ENCODE results near the gene CCDC142. TPM values are rescaled to one million over a fixed set of nuclear protein-coding genes. Genes with fewer than 3 reads are reported as not detected.

Gene CCDC142
- total and polyA plus RNA-seq, 9 of the 15 experiments (the other 6 are each of a cell fraction or from before 2014, with no cell fraction given), result 0.55 to 11.7 (median 7.2) TPM

DNA sequence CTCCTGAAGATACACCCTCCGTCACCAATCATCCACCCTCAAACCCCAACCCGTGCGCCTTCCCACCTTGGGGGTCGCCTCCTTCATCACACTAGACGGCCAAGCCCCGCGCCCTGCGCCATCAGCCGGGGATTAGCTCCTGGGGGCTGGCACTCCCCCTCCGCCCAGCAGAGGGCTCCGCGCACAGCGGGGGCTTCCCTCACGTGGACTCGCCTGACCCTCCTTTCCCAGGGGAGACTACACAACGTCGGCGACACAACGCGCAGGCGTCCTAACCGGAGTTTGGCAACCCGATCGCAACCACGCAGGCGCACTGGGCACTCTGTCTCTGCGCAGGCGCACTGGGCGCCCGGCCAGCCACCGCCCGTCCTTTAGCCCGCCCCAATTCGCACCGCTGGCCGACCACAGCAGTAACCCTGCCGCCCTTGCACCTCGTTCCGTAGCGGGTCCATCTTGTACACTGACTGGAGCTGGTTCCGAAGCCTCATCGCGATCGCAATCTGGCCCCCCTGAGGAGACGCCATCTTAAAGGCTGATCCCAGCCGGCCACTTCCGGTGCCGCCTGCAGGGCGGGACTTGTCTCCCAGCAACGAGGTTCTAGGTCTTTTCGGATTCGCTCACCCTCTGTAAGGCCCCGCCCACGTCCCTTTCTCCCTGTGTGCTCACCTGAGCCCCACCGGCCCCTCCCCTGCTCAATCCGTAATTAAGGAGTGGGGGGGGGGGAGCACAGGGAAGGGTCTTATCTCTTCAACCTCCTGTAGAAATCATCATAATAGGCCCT, 24.5 kb upstream of the CCDC142 start, which contains the start of gene PCGF1:
TSS of gene PCGF1 (minus strand) at position 551 of the 781 bp plus-strand sequence. CDS start at position 524, 27 bp downstream.
- BruUV-seq (replicated peaks), result no TSS peak
- Histone ChIP-seq H3K4me1 (replicated peaks in 1 of 2; ENCODE audit: control insufficient read depth in 2 of 2, insufficient read depth in 2 of 2, low read length in 2 of 2) (peaks cover 36 to 55% of the 10 kb centered on the region in 2 experiments; a peak in 4 of 5 replicates), H2AFZ (ENCODE audit: low read depth, low read length) (peak within 1 kb of the TSS; percentile 99), H3K9me3 (replicated peaks; ENCODE audit: control insufficient read depth, insufficient read depth, low read depth, low read length) (no peaks in the 10 kb centered on the region), H3K4me3 (peak within 1 kb of the TSS; percentile 78), H3K27ac (ENCODE audit: extremely low read depth, low read depth, low read length) (peak within 1 kb of the TSS; percentile 97), H3K79me2 (ENCODE audit: control insufficient read depth, insufficient read depth, low read length) (peaks cover 46% of the 10 kb centered on the region), H4K20me1 (replicated peaks; ENCODE audit: control insufficient read depth, insufficient read depth, low read length) (no peaks in the 10 kb centered on the region), H3K36me3 (ENCODE audit: control insufficient read depth, insufficient read depth, low read length) (peaks cover 13% of the 10 kb centered on the region; the same call in 2 of the 3 replicates), H3K27me3 (ENCODE audit: control insufficient read depth in 2 of 2, insufficient read depth in 2 of 2, low read length in 2 of 2) (no peaks in the 10 kb centered on the region), H3K9me1 (ENCODE audit: control insufficient read depth, insufficient read depth, low read length) (no peaks in the 10 kb centered on the region), H3K9ac (ENCODE audit: insufficient read depth in 1 of 2, low read depth in 2 of 2, low read length in 2 of 2) (peak within 1 kb of the TSS; percentile 95 to 96), H3K4me2 (ENCODE audit: insufficient read depth, low read length) (peak within 1 kb of the TSS; percentile 94)
- intact Hi-C loops (cut with micrococcal nuclease) (loop anchor here (1.0 kb wide), 2 partner anchors 22 to 80 kb away; partner anchors contain the start of genes AUP1 and HTRA2), in situ Hi-C loops (cut with MboI) (no loop called here)
- ATAC-seq (peak; percentile 80), FAIRE-seq (peak; percentile 92), DNase-seq (ENCODE audit: extremely low read depth in 1 of 4, low spot score in 3 of 4) (peak; percentile 95 to 99 (median 96))
- ChIA-PET POLR2A (interaction anchor here (0.6 to 2.6 kb wide), 7 partner anchors 12 to 132 kb away, joined by 3 to 9 read pairs (median 5); partner anchors contain the start of genes CCDC142 and TTC31), CTCF (ENCODE audit: low intra/inter-chr PET ratio) (no interaction called here)
- WGBS (ENCODE audit: insufficient coverage, low coverage, missing lambda C conversion rate), result 0% methylated on average over 51 of the region's 56 CpGs
- no peak for TF ChIP-seq MTA1 (IDR thresholded peaks at IDR 0.05; ENCODE audit: borderline replicate concordance)
- TF ChIP-seq, protein P1, sequence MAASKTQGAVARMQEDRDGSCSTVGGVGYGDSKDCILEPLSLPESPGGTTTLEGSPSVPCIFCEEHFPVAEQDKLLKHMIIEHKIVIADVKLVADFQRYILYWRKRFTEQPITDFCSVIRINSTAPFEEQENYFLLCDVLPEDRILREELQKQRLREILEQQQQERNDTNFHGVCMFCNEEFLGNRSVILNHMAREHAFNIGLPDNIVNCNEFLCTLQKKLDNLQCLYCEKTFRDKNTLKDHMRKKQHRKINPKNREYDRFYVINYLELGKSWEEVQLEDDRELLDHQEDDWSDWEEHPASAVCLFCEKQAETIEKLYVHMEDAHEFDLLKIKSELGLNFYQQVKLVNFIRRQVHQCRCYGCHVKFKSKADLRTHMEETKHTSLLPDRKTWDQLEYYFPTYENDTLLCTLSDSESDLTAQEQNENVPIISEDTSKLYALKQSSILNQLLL (CRISPR knock-in tag; IDR thresholded peaks at IDR 0.05; ENCODE audit: borderline replicate concordance), result no peak
- TF ChIP-seq, protein P2, sequence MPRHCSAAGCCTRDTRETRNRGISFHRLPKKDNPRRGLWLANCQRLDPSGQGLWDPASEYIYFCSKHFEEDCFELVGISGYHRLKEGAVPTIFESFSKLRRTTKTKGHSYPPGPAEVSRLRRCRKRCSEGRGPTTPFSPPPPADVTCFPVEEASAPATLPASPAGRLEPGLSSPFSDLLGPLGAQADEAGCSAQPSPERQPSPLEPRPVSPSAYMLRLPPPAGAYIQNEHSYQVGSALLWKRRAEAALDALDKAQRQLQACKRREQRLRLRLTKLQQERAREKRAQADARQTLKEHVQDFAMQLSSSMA (CRISPR knock-in tag; IDR thresholded peaks at IDR 0.05), result no peak
- no peak for TF ChIP-seq CBX1 (IDR thresholded peaks at IDR 0.05; ENCODE audit: low read depth)
- TF ChIP-seq ZNF695 (CRISPR knock-in tag; IDR thresholded peaks at IDR 0.05), result peak; percentile 30; the same call in 1 of the 2 replicates
- no peak for TF ChIP-seq SRSF3 (IDR thresholded peaks at IDR 0.05; ENCODE audit: insufficient read depth, low read length)
- no peak for TF ChIP-seq HDAC8 (tag; IDR thresholded peaks at IDR 0.05)
- TF ChIP-seq, protein P3, sequence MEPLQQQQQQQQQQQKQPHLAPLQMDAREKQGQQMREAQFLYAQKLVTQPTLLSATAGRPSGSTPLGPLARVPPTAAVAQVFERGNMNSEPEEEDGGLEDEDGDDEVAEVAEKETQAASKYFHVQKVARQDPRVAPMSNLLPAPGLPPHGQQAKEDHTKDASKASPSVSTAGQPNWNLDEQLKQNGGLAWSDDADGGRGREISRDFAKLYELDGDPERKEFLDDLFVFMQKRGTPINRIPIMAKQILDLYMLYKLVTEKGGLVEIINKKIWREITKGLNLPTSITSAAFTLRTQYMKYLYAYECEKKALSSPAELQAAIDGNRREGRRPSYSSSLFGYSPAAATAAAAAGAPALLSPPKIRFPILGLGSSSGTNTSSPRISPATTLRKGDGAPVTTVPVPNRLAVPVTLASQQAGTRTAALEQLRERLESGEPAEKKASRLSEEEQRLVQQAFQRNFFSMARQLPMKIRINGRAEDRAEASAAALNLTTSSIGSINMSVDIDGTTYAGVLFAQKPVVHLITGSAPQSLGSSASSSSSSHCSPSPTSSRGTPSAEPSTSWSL (CRISPR knock-in tag; IDR thresholded peaks at IDR 0.05; ENCODE audit: borderline replicate concordance), result peak; percentile 88; the same call in 1 of the 2 replicates
- TF ChIP-seq, protein P4, sequence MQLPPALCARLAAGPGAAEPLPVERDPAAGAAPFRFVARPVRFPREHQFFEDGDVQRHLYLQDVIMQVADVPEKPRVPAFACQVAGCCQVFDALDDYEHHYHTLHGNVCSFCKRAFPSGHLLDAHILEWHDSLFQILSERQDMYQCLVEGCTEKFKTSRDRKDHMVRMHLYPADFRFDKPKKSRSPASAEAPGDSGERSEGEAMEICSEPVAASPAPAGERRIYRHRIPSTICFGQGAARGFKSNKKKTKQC (CRISPR knock-in tag; IDR thresholded peaks at IDR 0.05), result peak; percentile 26
- TF ChIP-seq GTF2F1 (IDR thresholded peaks at IDR 0.05; ENCODE audit: low read depth, low read length), result no peak
- TF ChIP-seq, protein P5, sequence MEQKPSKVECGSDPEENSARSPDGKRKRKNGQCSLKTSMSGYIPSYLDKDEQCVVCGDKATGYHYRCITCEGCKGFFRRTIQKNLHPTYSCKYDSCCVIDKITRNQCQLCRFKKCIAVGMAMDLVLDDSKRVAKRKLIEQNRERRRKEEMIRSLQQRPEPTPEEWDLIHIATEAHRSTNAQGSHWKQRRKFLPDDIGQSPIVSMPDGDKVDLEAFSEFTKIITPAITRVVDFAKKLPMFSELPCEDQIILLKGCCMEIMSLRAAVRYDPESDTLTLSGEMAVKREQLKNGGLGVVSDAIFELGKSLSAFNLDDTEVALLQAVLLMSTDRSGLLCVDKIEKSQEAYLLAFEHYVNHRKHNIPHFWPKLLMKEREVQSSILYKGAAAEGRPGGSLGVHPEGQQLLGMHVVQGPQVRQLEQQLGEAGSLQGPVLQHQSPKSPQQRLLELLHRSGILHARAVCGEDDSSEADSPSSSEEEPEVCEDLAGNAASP (IDR thresholded peaks at IDR 0.05), result no peak
- no peak for TF ChIP-seq FOXP1 (CRISPR knock-in tag; IDR thresholded peaks at IDR 0.05)
- TF ChIP-seq ATF1 (CRISPR knock-in tag; IDR thresholded peaks at IDR 0.05), result no peak
- peak; percentile 53 for TF ChIP-seq ATF1 (tag; IDR thresholded peaks at IDR 0.05)

All from K562 (cell line).